ENCODE results near the gene SYT14.
"Not testable (repeated sequence)": the region's sequence is repeated elsewhere in the genome, so short reads cannot be mapped to it uniquely, and the experiment has no call there.

SYT14 gene

DNA sequence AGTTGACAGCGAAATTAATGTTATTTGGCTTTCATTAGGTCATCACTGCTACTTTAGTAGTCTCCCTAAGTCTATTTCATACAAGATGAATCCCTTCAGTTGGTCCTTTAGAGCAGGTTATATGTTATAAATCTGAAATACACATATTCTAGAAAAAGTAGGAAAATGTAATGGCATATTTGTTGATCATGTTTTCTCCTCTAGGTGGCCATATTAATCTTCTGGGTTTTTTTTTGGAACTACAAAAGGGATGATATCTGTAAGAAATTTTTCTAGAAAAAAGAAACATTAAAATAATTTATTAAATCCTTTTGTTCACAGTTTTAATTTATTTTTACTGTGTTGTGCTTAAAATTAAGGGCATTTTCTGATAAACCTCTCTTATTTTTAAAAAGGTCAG lies 87.9 kb downstream of the SYT14 start:
- DNase-seq (ENCODE audit: low read depth in 2 of 2), result no peak

DNA sequence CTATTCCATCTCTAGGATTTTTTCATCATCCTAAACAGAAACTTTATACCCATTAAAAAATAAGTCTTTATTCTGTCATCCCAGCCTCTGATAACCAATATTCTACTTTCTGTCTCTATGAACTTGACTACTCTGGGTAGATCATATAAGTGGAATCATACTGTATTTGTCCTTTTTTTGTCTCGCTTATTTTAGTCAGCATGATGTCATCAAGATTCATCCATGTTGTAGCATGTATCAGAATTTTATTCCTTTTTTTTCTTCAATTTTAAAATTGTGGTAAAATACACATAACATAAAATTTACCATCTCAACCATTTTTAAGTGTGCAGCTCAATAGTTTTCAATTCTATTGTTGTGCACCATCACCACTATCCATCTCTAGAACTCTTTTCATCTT lies 90.0 kb downstream of the SYT14 start:
- DNase-seq (ENCODE audit: low read depth in 2 of 2), result no peak

DNA sequence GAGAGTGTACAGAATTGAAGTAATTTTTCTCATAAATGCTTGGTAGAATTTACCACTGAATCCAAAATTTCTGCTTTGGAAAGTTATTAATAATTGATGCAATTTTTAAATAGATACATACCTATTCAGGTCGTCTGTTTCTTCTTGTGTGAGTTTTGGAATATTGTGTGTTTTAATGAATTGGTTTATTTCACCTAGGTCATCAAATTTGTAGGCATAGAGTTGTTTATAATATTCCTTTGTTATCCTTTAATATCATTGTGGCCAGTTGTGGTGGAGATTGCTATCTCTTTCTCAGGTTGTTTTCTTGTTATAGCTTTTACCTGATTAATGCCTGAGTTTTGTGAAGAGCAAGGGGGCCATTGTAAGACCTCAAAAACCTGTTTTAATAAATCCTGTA lies 93.5 kb downstream of the SYT14 start:
- DNase-seq (ENCODE audit: low read depth in 2 of 2), result no peak

DNA sequence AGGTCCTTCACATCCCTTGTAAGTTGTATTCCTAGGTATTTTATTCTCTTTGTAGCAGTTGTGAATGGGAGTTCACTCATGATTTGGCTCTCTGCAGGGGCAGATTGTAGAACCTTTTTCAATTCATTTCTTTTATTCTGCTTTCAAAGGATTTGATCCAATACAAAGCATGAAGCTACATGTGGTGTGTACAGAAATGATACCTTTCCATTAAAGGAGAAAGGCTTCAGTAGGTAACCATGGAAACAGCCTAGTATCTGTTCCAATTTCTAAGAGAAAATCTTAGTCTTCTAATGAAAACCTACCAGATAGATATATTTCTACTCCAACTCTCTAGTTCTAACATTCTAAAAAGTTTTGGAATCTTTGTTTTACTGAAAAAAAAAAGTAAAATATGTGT lies 105.0 kb downstream of the SYT14 start:
- DNase-seq (ENCODE audit: low read depth in 2 of 2), result no peak

DNA sequence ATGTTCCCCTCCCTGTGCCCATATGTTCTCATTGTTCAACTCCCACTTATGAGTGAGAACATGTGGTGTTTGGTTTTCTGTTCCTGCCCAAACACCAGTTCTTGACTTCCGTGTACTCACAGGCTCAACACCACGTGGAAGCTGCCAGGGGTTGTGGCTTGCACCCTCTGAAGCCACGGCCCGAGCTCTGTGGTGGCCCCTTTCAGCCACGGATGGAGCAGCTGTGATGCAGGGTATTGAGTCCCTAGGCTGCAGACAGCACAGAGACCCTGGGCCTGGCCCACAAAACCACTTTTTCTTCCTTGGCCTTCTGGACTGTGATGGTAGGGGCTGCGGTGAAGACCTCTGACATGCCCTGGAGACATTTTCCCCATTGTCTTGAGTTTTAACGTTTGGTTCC lies 111.6 kb downstream of the SYT14 start:
- DNase-seq (ENCODE audit: low read depth in 2 of 2), result no peak

DNA sequence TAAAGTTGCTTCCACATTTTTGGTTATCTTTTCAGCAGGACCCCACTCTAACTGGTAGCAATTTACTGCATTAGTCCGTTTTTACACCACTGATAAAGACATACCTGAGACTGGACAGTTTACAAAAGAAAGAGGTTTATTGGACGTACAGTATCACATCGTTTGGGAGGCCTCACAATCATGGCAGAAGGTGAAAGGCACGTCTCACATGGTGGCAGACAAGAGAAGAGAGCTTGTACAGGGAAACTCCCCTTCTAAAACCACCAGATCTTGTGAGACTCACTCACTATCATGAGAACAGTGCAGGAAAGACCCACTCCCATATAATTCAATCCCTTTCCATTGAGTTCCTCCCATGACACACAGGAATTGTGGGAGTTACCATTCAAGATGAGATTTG lies 112.5 kb downstream of the SYT14 start:
- DNase-seq (ENCODE audit: low read depth in 2 of 2), result not testable (repeated sequence)

DNA sequence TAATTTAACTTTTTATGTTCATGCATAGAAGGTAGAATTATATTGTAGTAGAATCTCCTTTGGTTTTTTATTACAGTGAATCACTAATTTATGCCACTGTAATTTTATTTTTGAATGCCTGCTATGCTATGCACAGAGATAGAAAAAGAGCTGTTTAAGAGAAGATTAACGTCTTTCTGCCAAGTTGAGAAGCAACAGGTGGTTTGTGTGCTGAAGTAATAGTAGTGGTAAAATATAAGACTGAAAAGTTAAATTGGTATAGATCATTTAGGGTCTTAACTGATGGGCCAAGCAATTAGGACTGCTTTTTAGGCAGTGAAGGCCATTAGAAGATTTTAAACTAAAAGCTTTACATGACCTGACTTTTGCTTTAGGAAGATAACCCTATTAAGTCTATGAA lies 115.1 kb downstream of the SYT14 start:
- DNase-seq (ENCODE audit: low read depth in 2 of 2), result no peak

DNA sequence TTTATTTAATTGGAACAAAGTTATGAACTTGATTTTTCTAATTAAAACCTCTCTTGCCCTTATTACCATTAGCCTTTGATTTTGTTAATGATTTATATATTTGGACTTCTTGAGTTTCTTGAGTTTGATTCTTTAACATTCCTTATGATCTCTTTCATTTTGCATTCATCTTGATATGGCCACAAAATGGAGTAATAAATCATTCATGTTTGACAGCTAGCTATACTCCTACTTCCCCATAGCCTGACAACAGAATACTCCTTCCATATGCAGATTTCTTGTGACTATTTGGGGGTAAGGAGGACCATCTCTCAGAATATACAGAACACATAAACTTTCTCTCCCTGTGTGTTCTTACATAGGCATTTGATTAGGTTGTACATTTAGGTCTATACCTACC lies 119.6 kb downstream of the SYT14 start:
- no peak for DNase-seq (ENCODE audit: low read depth in 2 of 2)

DNA sequence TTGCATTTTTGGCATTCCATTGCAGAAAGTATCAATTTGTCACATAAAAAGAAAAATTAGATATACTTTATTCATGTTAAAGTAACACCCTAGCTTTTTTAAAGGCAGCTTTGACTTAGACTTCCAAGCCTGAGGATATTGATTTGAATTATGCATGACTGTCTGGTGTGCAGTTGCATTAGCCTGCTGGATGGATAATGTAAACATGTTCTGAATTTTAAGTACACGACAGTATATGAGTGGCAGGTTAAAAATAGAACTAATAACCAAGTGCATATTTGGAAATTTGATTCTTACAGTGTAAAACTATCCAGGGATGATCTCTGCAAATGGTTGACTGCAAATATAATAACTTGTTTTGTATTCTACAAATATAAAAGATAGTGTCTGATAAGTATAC lies 124.0 kb downstream of the SYT14 start:
- no peak for DNase-seq (ENCODE audit: low read depth in 2 of 2)

DNA sequence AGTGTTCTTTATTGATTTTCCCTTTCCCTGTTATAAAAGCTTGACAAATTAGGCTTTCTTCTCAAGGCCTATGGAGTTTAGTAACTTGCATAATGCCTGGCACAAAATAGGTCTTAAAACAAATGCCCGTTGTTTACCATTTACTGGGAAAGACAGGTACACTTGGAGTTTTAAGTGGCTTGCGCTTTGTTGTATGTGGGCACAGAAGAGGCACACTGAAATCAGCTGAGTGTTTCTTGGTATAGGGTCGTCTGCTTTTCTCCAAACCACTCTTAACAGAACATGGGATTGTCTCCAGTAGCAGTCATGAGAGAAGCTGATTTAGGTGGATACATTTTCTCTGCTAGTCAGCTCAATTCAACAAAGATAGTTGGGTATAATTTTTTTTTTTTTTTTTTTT lies 132.5 kb downstream of the SYT14 start:
- DNase-seq (ENCODE audit: low read depth in 2 of 2), result no peak

DNA sequence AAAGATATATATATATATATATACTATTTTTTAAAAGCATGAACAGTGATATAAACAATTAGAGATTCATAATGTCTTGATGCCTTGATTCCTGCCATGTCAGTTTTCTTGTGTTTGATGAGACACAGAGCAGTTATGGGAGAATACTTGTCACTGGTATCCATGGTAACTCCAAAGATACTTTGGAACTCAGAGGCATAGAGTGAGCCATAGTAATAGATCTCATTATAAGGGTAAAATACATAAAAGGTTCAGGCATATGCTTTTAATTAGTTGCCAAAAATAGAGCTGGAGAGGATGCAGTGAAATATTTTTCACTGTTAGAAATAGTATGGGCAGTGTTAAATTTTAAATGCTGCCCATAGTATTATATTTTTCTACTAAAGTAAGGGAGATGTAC lies 134.1 kb downstream of the SYT14 start:
- DNase-seq (ENCODE audit: low read depth in 2 of 2), result no peak

DNA sequence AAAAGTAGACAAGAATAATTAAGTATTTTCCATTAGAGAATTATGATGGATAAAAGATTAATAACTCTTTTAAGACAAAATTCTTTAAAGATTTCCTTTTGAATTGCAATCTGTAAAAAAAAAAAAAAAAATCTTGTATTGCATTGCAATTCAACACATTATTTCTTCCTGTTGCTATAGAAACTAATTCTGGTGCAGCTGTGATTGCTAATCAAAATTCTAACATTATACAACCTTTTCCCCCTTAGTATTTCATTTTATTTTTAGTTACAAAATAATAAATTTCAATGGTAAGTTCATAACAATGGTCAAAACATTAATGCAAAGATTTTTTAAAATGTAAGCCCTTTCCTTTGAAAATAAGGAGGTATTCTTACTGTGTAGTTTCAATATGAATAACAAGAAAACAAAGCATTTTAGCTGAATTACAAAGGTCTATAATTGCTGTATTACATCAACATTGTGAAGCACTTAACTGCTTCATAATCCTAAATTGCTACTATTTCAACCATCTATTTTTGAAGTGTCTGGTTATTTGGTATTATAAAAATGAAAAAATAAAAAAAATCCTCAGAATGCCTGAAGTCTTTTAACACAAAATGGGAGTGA lies 135.0 kb downstream of the SYT14 start:
- no peak for DNase-seq (ENCODE audit: low read depth in 2 of 2)

DNA sequence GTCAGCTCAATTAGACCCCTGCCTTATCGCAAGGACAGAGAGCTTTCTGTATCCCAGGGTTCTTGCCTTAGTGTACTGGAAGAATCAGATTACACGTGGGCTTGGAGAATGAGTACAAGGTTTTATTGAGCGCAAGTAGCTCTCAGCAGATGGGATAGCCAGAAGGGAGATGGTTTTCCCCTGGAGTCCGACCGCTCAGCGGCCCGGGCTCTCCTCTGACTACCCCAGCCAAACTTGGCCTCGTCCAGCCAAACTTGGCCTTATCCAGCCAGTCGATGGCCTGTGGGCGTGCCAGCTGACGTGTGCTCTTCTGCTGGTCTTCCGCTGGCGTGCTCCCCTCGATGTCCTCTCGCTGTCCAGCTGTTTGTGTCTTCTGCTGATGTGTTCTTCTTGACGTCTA lies 136.9 kb downstream of the SYT14 start:
- no peak for DNase-seq (ENCODE audit: low read depth in 2 of 2)

DNA sequence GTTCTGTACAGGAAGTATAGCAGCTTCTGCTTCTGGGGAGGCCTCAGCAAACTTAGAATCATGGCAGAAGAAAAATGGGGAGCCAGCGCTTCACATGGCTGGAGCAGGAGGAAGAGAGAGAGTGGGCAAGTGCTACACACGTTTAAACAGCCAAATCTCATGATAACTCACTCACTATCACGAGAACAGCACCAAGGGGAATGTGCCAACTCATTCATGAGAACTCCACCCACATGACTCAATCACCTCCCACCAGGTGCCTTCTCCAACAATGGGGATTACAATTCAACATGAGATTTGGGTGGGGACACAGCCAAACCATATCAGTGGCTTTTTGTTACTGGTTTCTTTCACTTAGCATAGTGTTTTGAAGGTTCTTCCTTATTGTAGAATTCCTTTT lies 138.6 kb downstream of the SYT14 start:
- no peak for DNase-seq (ENCODE audit: low read depth in 2 of 2)

DNA sequence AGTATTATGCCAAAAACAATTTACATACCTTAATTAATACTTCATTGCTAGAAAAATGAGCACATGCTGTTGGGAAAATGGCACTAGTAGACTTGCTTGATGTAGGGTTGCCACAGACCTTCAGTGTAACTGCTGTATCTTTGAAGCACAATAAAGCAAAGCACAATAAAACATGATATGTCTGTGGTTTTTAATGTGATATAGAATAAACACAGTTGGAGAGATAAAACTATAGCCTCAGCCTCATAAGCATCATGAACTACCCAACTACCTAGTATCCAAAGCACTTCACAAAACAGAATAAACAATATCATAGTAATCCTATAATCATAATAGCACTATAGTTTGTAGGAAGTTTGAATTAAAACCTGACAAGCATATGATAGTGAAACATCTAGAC lies 143.5 kb downstream of the SYT14 start:
- no peak for DNase-seq (ENCODE audit: low read depth in 2 of 2)

DNA sequence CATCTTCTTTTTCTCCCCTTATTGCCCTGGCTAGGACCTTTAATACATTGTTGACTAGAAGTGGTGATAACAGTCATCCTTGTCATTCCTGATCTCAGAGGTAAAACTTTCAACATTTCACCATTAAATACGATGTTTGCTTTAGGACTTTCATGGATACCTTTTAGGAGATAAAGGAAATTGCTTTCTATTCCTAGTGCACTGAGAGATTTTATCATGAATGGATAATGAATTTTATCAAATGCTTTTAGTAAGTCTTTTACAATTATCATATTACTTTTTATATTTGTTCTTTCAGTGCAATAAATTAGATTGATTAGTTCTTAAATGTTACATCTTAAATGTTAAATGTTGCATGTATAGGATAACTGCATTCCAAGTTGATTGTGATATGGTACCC lies 147.3 kb downstream of the SYT14 start:
- no peak for DNase-seq (ENCODE audit: low read depth in 2 of 2)

DNA sequence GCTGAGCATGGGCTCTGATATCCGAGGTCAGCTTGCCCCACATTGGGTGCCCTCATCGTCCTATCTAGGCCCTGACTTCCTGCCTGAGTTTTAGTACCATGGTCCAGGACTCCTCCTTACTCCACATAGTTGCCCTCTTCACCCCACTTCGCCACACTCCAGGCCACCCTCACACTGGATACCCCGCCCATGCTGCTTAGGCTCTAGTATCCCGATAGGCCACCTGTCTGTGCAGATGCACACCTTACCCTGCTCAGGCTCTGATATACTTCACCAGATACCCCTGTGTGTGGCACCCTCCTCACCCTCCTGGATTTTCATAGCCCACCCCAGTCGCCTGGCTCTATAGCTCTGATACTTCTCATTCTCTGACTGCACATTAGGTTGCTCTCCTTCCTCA lies 149.0 kb downstream of the SYT14 start:
- no peak for DNase-seq (ENCODE audit: low read depth in 2 of 2)

DNA sequence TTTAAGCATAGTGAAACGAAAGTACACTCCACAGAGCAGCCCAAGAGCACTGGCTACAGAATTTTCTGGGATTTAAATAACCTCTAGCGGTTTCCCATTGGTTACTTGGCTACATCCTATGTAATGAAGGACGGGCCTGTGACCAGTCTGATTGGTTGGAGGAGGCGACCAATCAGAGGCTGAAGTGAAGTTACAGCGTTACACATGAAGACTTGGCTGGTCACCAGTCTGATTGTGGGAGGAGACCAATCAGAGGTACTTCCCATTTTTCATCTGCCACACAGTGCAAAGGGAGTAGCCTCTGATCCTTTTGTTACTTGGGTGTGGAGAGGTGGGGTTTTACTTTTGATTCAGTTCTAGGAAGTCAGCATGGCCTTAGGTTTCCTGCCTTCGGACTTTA lies 151.8 kb downstream of the SYT14 start:
- DNase-seq (ENCODE audit: low read depth in 2 of 2), result no peak

DNA sequence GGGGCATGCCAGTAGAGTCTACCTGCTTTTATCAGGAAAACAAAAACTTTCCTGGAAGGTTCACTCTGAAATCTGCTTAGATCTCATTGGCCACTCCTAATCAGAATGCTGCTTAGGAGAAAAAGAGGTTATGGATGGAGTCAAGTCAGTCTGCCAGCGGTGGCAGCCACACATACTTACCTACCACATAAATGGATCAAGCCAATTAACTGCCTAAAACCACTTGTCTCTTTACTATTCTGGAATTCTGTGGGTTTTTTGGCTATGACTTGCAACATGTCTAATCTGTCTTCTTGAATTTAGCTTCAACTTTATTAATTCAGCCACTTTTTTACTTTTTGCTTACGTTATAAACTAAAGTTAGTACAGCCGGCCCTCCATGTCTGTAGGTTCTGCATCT lies 154.3 kb downstream of the SYT14 start:
- no peak for DNase-seq (ENCODE audit: low read depth in 2 of 2)

DNA sequence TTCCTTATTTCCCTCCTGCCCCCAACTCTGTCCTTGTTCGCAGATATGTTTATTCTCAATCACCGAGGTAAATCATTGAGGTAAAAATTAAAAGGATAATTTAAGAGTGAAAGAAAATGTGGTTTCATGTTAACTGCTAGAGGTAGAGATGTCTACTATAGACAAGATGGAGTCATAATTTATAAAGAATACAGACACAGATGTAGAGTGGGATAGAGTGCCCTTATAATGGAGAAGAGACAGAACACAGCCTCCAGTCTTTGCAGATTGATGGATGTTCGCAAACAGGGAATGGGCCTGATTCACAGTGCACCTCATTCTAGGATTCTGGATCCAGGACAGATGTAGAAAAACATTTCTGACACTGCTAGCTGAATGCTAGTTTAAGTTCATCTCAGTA lies 155.4 kb downstream of the SYT14 start:
- DNase-seq (ENCODE audit: low read depth in 2 of 2), result no peak

DNA sequence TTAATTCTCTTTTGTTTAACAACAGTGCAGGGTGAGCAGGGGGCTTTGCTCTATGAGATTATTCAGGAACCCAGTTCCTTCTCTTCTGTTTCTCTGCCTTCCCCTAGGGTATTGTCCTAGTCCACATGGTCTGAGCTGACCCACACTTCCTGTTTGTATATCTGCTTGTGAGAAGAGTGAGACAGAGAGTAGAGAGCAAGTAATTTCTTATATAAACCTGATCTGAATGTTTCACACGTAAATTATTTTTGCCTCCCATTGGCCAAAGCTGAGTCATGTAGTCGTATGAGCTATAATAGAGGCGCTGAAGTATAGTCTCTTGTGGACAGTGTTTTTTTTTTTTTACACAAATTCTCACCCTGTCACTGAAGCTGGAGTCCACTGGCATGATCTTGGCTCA lies 160.3 kb downstream of the SYT14 start:
- no peak for DNase-seq (ENCODE audit: low read depth in 2 of 2)

DNA sequence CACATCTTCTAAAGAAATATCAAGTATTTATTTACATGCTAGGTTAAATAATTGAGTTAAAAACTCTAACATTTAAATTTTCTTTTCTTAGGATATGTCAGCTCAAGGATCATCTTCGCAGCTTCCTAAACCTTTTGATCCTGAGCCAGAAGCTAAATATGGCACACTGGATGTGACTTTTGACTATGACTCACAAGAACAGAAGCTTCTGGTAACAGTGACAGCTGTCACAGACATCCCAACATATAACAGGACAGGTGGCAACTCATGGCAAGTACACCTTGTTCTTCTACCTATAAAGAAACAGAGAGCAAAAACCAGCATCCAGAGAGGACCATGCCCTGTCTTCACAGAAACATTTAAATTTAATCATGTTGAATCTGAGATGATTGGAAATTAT lies 161.9 kb downstream of the SYT14 start:
- no peak for DNase-seq (ENCODE audit: low read depth in 2 of 2)

DNA sequence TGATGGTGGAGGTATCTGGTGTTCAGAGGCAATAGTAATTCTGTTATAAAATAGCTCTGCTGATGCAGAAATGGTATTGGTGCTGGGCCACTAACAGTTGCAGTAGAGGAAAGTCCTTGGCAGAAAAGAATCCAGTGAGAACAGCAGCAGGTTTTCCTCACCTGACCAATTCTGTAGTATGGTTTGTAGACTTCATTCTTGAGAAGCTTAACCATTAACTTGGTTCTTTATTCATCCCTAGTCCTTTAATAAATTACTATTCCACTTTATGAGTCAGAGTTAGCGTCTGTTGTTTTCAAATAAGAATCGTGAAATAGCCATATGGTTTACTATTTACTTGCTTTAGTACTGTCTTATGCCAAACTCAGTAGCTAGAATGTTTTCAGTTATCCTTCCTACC lies 166.1 kb downstream of the SYT14 start:
- no peak for DNase-seq (ENCODE audit: low read depth in 2 of 2)

DNA sequence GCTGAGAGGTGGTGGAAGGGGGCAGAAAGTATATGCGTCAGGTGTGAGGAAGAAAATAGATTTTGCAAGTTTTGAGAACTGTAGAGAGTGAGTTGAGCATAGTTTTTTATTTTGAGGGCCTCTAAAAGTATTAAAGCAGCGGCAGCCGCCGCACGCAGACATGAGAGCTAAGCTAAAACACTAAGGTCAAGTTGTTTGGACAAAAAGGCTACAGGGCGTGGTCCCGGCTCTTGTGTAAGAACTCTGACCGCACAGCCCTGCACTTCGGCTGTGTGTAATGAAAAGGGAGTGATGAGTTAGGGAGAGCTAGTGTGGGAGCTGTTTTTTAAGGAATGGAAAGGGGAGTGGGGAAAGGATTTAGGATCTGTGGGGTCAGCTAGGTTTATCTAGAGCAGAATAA lies 174.9 kb downstream of the SYT14 start:
- DNase-seq (ENCODE audit: low read depth in 2 of 2), result not testable (repeated sequence)

DNA sequence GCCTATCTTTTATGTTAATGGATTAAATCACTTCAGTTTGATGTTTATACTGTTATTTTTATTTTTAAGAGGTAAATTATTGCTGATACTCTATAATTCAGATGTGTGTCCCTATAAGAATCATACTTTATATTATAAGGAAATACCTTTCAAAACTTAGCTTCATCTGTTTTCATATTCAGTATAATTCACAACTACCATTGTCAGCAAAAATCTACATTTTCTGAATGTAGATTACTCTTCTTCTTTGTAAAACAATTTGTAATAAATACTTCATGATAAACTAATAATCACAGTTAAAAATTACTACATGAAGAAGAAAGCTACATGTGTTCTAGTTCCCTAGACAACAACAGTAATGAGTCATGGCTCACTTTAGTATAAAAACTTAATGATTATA lies 179.2 kb downstream of the SYT14 start:
- no peak for DNase-seq (ENCODE audit: low read depth in 2 of 2)
